HG02798 (cell line): Measurements from ENCODE around the gene OTOF.

Experiments
- ATAC-seq: cut with Tn5 transposase; IDR thresholded peaks from one replicate; pipeline ENCODE4 v1.9.1; 2021; ENCODE audit warnings: mild to moderate bottlenecking; ENCODE audit not compliant: unreplicated experiment, poor library complexity

OTOF gene

DNA sequence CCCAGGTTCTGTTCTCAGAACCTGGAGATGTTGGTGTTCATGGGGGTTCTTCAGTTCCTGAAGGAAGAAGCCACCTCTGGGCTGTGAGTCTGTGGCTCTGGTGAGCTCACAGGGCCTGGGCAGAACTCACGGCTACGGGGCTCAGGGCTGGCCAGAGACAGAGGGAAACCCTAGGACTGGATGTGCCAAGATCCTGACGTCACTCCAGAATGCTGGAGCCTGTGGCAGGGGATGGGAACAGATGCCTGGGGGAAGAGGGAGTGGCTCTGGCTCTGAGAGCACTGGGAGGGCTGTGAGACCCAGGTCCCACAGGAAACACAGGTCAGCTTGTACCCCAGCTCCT lies at the start of gene OTOF:
OTOF (minus strand) TSS at position 214 of the 343 bp plus-strand sequence.
- no peak for ATAC-seq

DNA sequence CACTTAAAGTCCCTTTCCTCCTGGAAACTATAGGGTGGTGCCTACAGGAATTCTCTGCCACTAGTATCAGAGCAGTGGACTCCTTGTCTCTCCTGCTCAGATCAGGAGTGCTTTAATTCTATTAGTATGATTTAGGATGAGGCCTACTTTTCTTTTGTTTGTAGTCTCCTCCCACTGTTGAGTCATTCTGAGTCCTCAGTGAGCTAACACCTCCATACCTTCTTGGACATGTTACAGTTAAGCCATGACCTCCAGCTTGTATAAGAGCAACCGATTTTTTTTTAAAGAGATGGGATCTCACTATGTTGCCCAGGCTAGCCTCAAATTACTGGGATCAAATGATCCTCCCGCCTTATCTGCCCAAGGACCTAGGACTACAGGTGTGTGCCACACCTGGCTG lies 48.7 kb upstream of the OTOF start:
- ATAC-seq = no peak

DNA sequence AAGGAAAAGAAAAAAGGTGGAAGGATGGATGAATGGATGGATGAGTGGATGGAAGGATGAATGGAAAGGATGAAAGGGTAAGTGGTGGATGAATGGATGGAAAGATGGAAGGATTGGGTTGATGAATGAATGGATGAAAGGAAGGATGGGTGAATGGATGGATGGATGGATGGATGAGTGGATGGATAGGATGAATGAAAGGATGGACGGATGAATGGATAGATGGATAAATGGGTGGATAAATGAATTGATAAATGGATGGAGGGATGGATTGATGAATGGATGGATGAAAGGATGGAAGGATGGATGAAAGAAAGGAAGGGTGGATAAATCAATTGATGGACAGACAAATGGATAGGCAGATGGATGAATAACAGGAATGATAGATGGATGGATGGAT lies 48.2 kb upstream of the OTOF start:
- no peak for ATAC-seq

DNA sequence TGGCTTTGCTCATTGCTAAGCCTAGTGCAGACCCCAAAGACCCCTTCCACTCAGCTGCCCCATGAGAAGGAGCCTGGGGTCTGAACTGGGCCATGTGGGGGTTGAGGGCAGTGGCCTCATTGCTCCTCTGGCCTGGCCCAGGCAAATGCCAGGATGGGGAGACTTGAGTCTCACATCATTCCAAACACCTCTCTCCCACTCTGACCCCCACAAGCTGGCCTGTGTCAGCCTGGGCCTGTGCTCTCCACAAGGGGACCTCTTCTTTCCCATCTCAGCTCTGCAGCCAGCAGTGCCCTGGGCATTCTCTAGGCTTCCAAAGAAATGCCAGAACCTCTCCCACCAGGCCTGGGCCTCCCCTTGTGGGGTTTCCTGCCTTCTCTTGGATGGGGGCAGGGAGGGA lies 45.8 kb upstream of the OTOF start:
- no peak for ATAC-seq

GRCh38 chr2:26522751-26523171 lies 44.8 kb upstream of the OTOF start:
- no peak for ATAC-seq

DNA sequence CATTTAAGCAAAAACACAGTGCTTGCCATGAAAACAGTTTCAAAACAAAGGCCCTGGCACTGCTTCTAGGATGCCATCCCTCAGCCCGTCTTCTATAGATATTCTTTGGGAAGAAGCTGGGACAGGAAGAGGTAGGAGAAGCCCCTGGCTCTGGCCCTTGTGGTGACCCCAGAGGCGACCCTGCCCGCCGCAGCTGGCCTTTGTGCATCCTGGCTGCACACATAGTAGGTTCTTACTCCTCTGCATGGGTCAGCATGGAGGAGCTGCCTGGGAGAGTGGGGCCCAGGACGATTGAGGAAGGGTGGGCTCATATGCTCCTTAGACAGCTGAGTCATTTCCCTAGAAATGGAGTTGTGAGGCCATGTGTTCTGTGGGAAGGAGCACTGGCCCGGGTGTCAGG lies 44.4 kb upstream of the OTOF start:
- no peak for ATAC-seq

DNA sequence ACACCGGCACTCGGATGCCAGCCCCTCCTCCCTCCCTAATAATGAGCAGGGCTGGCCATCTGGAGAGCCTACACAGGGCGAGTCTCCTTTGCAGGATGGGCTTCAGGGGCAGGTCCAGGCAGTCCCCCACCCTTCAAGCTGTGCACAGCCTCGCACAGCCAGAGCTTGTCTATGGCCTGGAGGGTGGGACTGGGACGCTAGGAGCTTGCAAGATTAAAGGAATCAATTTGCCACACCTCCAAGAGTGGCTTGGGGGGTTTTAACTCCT lies 43.9 kb upstream of the OTOF start:
- no peak for ATAC-seq

DNA sequence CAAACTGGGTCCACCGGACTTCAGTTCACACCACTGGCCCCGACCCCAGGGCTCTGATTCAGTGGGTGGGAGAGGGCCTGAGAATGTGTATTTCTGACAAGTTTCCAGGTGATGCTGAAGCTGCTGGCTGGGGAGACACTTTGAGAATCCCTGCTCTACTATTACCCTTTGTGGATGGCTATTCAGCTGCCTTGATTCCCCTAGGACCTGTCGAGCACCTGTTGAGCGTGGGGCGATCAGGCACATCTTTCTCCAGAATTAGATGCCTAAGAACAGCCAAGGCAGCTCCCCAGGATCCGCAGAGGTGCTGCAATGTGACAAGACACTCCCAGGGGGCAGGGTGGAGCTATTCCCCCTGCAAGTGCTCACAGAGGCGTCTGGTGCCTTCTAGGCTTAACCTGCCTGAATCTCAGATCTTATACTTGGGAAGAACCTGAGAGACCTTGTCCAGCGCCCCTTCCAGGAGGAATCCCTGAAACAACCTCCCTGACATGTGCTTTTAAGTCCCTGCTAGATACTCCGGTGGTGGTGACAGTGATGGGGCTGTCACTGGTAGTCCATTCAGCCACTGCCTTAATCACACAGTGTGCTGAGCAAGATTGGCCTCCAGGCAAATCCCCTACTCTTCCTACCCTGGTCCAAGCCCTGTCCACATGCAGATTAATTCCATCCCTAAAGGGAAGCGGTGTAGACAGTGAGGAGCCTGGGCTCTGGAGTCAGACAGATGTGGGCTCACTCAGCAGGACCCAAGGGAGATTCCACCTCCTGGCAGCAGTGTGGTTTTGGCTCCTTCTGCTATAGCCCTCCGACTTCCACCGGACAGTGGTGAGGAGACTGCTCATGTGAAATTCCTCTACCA lies 43.4 kb upstream of the OTOF start:
- ATAC-seq = no peak

DNA sequence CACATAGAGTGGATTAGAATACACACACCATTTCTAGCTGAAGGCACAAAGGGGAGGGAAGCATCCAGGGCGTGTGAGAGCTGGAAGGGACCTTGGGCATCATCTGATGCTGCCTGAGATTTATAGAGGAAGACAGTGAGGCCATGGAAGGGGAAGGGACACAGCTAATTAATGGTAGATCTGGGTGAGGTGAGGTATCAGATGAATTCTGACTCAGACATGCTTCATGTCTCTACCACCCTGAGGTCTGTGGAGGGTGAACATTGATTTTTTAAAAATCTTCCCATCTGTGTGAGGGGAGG lies 42.2 kb upstream of the OTOF start:
- ATAC-seq = no peak

DNA sequence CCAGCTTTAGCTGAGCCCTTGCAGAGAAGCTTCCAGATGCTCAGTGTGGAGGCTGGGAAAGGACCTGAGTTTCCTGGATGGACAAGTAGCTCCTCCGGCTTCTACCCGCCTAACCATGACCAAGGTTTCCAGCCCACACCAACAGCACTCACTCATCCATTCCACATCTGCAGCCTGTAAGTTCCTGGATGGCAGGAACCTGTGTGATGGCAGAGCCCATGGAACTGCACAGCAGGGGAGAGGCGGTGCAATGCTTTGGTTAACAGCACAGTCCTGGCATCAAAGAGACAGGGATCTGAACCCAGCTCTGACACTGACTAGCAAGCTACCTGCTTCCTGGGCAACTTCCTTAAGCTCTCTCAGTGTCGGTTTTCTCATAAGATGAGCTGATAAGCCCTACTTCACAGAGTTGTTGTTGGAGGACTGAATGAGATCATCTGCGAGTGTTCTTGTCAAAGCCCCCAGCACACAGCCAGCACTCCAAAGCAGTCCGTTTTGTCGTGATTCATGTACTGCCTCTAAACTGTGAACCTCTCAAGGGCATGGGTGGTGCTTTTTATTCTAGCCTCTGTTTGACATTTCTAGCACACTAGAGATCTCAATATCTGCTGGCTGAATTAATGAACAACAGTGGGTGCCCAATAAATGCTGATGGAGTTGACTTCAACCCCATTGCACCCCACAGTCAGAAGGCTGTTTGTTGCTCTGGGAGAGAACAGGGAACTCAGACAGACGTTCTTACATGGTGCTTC lies 41.6 kb upstream of the OTOF start:
- no peak for ATAC-seq

GRCh38 chr2:26516781-26517180 lies 38.9 kb upstream of the OTOF start:
- no peak for ATAC-seq

DNA sequence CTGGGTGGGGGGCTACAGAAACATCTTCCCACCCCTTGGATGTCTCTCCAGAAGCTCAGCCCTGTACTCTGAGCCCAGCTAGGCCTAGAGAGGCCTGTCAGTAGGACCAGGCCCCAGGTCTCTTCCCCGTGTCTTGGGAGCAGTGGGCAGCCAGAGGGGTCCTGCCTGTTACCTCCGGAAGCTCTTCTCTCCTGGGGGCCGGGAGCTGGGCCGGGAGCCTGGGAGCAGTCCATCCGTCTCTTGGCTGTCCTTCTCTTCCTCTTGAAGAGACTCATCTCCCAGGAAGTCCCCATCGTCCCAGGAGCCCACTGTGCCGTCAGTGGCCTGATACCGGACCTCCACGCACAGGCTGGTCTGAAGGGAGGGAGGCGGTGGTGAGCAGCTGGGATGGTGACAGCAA lies 38.3 kb upstream of the OTOF start:
- ATAC-seq = no peak

DNA sequence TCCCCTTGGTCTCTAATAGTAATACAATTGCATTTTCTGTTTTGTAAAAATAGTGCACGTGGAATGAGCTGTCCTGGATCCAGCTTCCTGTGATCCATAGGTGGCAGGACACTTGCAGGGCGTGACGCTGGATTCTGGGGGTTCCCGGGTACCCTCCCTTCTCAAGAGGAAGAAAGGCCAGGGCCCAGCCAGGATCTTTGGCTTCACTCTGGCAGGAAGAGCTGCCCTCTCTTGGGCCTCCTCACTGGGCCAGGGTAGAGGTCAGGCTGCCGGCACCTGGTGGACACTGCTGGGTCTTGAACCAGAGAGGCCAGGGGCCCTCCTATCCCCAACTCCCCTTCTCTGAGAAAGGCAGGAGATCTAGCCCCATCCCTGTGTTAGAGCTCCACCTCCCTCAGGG lies 37.8 kb upstream of the OTOF start:
- ATAC-seq = no peak

GRCh38 chr2:26514045-26514444 lies 36.1 kb upstream of the OTOF start:
- no peak for ATAC-seq

GRCh38 chr2:26513261-26513660 lies 35.3 kb upstream of the OTOF start:
- ATAC-seq = no peak

DNA sequence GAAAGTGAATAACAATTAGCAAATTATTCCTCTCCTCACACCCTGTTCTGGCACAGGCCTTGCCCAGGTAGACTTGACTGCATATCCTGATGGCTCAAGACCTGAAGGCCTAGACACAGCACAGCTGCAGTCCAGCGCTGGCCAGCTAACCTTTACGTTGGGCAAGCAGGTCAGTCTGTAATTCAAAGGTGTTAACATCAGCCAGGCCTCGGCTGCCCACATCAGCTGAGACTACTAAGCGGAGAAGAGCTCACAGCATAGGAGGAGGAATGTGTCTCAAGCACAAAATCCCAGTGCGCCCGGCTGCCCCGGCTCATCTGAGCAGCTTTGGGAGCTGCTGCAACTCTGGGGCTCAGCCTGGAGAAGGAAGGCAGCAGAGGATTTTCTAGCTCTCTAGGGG lies 33.5 kb upstream of the OTOF start:
- no peak for ATAC-seq

DNA sequence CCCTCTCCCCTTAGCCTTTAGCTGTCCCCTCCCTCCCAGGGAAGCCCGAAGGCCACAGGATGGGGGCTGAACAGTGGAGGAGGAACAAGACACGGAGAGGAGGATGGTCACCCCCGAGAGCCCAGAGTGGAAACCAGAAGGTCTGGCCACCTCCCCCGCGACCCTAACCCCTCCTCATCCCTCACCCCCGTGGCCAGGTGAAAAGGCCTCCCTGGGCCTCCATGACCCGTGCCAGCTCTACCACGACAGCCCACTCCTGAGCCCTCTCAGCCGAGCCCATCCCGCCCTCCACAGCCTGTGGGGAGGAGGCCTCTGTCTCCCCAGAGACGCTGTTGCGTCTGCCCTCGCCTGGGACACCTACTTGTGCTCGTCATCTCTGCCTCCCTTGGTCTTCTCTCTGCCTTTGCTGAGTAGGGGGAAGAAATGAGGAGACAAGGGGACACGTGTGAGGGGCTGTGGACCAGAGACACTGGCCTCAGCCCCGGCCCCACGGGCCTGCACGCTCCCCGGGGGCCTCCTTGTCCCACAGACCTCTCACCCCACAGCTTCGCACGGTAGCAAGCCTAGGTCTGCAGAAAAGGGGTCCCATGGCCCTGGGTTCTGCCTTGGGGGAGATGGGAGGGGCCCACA lies 32.5 kb upstream of the OTOF start:
- no peak for ATAC-seq

DNA sequence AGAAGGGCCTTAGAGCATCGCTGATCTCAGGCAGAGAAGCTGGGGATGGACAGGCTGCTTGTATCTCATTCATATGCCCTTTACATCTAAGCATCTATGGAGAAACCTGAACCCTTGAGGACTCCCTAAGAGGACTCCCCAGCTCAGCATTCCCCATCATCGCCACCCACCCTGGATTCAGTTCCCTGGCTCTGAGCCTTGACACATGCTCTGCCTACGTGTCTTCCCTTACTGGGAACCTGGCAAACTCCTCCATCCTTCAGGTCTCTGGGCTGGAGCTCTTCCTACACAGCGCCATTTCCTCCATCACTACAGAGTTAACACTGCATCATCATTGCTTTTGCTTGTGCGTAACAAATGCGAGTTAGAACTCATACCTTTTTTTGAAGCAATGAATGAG lies 31.2 kb upstream of the OTOF start:
- ATAC-seq = no peak

- no peak for ATAC-seq
Observed at GRCh38 chr2:26507932-26508331, 30.0 kb upstream of the OTOF start.

DNA sequence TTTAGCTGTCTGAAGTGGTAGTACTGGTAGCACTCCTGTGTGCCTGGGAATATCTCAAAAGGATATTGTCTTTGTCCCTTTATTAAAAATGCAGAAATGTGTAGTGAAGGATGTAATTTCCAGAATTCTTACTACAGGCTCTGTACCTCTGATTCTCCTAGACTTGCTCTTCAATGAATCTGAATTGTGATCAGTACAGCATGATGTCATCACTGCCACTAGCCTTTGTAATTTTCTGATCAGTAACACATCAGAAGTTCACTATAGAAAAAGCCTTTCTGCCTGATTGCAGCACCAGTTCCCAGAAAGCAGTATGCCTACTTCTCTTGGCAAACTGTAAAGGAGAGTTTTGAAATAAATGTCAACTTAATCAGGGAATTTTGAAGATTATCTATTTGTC lies 29.2 kb upstream of the OTOF start:
- ATAC-seq = no peak

DNA sequence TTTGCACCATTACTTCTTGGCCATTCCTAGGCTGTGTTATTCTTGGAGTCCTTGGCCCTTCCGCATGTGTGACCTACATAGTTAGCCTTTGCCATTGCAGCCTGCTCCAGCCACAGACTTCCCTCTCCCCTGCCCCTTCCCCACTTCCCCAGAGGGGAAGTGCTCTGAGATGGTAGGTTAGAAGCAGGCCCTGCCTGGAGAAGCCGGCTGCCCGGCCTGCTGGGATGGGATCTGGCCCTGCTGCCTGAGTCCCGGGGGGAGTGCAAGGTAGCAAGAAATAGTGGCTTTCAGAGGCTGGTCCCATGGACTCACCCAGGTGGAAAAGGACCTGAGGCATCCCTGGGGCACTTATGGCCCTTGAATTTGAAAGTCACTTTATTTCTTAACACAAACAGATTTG lies 28.4 kb upstream of the OTOF start:
- ATAC-seq = no peak

DNA sequence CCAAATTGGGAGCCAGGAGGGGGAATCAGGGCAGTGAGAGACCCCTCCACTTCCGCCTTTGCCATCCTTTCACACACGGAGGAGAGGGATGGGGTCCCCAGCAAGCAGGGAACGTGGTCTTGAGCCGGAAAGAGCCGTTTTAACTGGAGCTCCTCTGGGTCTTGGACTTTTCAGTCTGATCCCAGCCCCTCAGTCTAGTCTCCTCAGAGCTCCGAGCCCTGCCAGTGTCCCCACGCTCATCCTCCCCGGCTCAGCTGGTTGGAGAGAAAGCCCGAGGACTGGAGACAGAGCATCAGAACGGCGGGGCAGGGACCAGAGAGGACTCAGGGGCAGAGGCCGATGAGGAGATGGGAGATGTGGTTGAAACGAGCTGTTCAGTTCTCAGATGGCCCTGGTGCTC lies 26.1 kb upstream of the OTOF start:
- no peak for ATAC-seq
